GM21367 (cell line): ENCODE results near the gene SLC2A3.
"Not testable (repeated sequence)": the region's sequence is repeated elsewhere in the genome, so short reads cannot be mapped to it uniquely, and the experiment has no call there.

Experiments used
- ATAC-seq: cut with Tn5 transposase; IDR thresholded peaks from one replicate; pipeline ENCODE4 v1.9.1; 2021; ENCODE audit not compliant: unreplicated experiment

The SLC2A3 gene

DNA sequence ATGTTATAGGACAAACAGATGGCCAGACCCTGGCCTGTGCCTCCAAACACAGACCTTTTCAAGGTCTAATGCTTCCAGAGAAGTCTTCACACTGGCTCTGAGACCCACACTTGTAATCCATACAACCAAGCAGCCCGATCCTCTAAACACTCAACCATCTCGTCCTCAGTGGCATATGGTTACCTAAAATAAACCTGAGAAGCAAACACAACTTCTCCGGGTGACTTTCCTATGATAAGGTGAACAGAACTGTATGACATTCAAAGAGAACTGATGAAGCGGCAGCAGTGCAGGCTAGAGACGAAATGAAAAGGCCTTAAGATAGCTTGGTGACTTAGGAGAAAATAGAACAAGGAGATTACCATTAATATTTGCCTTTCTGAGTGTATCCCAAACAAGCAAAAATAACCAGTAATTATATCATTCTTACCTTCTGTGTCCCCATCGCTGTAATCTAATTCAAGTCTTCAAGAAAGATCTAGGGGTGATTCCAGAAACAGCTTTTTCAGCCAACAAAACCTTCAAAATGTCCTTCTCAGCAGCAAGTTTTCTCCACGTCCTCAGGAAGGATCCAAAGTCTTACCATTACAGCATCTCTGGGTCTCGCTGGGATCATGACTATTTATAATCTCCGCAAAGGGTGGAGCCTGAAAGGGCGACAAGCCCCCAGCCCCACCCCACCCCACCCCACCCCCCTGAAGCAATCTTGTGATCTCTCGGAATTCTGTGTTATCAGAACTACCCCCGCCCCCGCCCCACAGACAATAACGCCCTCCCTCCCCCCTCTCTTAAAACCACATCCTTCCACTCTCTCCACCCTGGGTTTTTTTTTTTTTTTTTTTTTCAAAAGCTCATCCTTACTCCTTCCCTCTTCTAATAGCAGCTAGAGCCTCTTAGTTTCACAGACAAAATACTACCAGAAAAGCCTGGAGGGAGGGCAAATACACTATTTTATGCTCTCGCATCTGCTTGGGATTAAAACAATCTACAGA, at the start of gene SLC2A3:
SLC2A3 (minus strand) TSS at position 598 of the 992 bp plus-strand sequence; CDS start at position 445, 153 bp downstream.
- peak; percentile 40 for ATAC-seq

DNA sequence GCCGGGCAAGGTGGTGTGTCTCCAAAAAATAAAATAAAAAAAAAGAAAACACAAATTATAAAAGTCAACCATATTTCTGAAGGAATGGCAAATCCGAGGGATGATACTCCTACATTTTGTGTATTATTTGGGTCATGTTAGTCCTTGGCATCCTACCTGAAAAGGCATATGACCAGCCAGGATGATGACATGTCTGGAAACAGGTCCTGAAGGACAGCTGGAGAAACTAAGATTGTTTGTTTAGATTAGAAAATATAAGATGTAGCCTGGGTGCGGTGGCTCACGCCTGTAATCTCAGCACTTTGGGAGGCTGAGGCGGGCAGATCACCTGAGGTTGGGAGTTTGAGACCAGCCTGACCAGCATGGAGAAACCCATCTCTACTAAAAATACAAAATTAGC, 48.9 kb upstream of the SLC2A3 start:
- no peak for ATAC-seq

DNA sequence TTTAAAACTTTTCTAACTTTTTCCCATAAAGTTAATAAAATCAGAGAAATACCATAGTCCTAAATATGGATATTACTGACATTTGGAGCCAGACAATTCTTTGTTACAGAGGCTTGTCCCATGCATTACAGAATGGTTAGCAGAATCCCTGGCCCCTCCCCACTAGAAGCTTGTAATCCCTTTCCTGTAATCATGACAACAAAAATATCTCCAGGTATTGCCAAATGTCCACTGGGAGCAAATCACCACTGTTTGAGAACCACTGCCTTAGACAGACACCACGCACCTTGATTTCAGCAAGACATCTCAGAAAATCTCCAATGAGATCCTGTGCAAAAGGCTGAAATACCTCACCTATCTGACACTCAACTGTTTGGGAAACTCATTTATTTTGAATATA, 47.5 kb upstream of the SLC2A3 start:
- not testable (repeated sequence) for ATAC-seq

DNA sequence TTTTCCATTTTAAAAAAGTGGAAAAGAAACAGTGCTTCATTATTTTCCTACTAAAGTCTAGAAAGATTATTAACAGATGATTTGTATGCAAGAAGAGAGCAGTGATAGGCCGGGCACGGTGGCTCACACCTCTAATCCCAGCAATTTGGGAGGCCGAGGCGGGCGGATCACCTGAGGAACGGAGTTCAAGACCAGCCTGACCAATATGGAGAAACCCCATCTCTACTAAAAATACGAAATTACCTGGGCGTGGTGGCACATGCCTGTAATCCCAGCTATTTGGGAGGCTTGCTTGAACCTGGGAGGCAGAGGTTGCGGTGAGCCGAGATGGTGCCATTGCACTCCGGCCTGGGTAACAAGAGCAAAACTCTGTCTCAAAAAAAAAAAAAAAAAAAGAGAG, 47.0 kb upstream of the SLC2A3 start:
- not testable (repeated sequence) for ATAC-seq

DNA sequence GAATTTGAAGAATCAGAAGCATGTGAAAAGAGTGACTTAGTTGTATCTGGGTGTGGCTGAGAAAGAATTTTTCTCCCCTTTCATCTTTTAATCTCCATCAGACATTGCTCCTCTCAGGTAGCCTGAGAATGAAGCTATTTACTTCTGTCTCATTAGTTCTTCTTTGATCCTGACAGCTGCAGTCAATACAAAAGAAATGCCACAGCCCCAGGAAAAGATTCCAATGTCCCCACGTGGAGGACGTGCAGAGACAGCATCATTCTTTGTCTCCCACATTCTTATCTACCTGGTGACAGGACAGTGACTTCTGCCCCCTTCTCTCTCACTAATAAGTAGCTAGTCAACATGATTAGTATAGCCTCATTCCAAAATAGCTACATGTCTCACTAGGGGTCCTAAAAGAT, 46.3 kb upstream of the SLC2A3 start:
- ATAC-seq, result not testable (repeated sequence)

DNA sequence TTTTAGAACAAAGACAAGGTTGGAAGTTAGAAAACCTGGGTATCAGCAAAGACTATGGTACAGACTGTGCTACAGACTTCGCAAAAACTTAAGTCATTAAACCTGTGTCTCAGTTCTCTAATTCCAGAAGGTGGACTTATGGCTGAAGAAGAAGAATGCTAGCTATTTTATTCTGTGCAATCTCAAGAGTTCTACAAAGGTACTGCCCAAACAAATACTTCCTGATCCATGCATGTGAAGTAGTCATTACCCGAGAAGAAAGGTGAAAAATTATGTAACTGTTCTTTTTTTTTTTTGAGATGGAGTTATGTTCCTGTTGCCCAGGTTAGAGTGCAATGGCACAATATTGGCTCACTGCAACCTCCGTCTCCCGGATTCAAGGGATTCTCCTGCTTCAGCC, 45.5 kb upstream of the SLC2A3 start:
- ATAC-seq, result no peak

DNA sequence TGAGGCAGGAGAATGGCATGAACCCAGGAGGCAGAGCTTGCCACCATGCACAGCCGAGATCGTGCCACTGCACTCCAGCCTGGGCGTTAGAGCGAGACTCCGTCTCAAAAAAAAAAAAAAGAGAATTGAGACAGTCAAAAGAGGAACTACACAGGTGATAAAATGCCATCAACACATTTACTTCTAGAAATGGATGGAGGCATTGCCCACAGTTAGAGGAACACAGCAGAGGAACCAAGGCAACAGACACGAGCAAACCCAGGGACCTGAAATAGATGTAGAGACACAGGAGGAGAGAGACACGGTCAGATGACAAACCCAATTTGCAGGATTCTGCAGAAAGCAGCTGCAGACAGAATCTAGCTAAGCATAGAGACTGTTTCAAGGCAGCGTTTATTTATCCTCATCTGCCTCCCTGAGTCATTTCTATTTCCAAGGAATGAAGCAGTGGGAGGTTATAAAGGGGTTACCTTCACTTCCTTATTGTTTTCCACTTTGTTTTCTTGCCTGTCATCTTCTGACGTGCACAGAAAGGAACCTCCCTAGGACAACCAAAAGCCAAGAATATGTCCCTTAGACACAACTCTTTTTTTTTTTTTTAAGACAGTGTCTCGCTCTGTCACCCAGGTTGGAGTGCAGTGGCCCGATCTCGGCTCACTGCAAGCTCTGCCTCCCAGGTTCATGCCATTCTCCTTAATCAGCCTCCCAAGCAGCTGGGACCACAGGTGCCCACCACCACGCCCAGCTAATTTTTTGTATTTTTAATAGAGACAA, 41.6 kb upstream of the SLC2A3 start:
- peak; percentile 73 for ATAC-seq

DNA sequence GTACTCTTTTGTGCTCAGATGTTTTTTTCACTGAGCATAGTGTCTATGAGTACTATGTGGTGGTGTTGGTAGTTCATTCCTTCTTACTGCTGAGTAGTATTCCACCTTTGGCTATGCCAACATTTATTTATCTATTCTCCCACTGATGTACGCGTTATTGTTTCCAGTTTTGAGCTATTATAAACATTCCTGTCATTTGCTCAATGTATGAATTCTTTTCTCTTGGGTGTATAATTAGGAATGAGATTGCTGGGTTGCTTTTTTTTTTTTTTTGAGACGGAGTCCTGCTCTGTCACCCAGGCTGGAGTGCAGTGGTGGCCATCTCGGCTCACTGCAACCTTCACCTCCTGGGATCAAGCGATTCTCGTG, 37.5 kb upstream of the SLC2A3 start:
- no peak for ATAC-seq

DNA sequence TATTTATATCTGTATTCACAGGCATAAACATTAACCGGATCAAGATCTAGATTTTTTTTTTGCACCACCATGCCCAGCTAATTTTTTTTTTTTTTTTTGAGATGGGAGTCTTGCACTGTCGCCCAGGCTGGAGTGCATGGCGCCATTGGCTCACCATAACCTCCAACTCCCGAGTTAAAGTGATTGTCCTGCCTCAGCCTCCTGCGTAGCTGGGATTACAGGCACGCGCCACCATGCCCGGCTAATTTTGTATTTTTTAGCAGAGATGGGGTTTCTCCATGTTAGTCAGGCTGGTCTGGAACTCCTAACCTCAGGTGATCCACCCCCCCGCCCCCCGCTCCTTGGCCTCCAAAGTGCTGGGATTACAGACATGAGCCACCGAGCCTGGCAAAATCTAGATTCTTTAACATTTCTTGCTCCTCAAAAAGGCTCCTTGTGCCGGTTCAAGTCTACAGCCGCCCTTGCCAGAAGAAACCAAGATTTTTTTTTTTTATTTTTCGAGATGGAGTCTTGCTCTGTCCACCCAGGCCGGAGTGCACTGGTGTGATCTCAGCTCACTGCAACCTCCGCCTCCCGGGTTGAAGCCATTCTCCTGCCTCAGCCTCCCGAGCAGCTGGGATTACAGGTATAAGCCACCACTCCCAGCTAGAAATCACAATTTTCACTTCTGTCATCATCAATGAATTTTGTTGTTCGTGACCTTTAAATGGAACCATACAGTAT, 36.9 kb upstream of the SLC2A3 start:
- ATAC-seq, result no peak

DNA sequence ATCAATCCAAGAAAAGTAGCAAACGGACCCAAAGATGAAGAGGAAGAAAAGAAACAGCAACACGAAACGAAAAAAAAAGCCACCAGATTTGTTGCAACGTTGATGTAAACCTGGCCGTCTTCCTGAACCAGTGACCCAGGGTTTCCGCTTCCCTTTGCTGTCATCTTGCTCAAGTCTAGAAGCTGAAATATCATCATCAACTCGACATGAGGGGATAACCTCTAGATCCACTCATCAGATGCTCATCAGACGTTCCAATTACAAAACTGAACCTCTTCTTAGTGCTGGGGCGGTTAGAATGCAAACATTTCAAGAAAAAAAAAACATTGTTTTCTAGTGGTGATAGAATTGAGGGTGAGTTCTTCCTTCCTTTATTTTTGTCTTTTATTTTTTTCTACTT, 36.3 kb upstream of the SLC2A3 start:
- ATAC-seq, result not testable (repeated sequence)

DNA sequence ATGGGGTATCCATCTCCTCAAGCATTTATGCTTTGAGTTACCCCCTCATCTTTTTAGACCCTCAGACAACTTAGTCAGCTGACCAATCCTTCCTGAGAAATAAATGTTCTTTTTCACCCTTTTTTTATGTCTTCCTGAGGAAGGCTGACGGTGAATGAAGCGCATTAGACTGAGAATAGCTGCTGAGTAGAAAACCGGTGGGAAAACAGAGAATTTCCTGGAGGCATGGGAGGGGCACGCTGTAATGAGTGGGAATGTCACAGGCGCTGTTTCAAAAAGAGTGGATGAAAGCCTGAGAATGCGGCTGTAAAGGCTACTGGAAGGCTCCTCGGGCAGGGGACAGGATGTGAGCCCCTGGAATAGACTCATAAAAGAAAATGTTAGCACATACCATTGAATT, 35.8 kb upstream of the SLC2A3 start:
- not testable (repeated sequence) for ATAC-seq

DNA sequence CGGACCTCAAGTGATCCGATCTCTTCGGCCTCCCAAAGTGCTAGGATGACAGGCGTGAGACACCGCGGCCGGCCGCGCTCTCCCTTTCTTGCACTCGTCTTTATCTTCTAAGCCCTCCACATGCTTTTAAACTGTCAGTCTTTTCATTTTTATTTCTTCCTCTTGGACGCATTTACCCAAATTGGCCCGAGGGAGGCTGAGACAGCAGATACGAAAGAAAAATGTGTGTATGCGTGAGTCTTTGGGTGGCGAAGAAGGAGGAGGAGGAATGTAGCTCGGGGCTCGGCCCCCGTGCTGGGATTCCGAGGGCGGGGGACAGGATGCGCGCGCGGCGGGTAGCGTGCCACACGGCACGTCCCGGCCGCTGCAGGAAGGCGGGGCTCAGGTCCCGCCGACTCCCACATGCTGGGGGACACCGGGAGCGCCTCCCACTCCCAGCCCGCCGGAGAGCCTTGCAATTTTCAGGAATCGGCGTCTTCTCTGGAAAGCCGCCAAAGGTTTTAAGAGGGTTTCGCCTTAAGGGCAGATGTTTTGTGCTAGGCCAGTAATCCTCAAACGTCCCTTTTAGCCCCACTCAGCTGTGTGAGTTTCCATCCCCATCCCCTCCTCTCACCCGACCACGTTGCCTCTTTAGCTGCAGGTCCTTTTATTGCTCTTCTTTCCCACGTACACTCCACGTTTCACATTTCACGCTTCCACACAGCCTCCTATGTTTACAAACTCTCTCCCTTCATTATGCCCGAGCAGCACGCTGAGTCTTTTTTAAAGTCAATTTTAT, 34.7 kb upstream of the SLC2A3 start:
- ATAC-seq, result peak; percentile 83

DNA sequence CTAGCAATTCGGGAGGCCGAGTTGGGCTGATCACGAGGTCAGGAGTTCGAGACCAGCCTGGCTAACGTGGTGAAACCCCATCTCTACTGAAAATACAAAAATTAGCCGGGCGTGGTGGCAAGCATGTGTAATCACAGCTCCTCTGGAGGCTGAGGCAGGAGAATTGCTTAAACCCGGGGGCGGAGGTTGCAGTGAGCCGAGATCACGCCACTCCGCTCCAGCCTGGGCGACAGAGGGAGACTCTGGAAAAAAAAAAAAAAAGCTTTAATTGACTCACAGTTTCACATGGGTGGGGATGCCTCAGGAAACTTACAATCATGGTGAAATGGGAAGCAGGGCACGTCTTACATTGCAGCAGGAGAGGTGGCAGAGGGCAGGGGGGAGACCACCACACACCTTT, 30.6 kb upstream of the SLC2A3 start:
- no peak for ATAC-seq

DNA sequence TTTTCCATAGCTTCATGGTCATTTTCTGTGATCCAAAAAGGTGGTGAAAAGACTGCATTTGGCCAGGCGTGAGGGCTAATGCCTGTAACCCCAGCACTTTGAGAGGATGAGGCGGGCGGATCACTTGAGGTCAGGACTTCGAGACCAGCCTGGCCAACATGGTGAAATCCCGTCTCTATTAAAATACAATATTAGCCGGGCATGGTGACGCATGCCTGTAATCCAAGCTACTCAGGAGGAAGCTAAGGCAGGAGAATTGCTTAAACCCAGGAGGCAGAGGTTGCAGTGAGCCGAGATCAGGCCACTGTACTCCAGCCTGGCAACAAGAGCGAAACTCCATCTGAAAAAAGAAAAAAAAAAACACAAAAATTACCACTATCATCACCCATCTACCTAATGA, 28.7 kb upstream of the SLC2A3 start:
- not testable (repeated sequence) for ATAC-seq

DNA sequence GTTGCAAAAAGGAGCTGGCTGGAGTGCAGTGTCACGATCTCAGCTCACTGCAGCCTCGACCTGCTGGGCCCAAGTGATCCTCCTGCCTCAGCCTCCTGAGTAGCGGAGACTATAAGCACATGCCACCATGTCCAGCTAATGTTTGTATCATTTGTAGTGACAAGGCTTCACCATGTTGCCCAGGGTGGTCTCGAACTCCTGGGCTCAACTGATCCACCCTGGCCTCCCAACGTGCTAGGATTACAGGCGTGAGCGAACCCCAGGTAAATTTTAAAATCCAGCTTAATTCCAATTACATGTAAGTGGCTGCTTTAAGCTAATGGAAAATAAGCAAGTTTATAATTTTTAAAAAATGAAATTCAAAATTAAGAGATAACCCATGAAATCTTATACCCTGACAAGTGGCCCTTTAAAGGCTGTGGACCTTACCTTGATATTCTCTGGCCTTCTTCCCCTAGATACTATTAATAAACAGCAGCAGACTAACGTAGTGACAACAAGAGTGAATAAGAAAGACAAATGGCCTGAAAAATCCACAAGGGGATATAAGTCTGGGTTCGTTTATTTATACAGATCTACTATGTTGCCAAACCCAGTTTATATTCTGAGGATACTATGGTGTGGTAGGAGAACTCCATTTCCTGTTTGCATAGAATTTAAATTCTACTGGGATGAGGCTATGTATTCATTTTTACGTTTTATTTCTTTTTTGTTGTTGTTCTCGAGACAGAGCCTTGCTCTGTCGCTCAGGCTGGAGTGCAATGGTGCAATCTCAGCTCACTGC, 25.6 kb upstream of the SLC2A3 start:
- ATAC-seq, result no peak

DNA sequence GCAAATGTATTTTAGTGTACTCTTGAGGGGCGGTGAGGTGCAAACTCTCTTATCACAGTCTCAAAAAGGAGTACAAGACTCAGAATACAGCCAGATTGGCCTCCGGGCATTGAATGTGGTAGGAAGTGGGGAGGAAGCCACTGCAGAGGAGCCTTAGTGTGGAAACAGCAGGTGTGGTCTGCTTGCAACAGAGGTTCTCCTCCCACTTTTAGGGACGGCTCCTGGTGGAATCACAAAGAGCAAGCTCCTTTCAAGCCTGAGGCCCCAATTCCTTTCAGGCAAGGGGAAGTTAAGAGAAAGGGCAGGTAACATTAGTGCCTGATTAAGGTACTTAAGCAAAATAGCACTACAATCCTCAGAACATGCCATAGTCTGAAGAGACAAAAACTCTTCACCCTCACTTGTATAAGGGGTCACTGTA, 23.7 kb upstream of the SLC2A3 start:
- ATAC-seq, result no peak

DNA sequence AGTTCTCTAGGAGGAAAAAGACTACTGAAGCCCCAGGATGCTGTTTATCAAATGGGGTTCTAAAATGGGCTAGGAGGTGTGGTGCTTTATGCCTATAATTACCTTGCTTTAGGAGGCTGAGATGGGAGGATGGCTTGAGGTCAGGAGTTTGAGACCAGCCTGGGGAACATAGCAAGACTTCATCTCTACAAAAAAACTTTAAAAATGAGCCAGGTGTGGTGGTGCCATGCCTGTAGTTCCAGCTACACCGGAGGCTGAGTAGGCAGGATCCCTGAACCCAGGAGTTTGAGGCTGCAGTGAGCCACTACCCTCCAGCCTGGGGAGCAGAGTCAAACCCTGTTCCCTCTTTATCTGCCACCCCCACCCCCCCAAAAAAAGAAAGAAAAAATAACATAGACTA, 23.3 kb upstream of the SLC2A3 start:
- ATAC-seq, result no peak

DNA sequence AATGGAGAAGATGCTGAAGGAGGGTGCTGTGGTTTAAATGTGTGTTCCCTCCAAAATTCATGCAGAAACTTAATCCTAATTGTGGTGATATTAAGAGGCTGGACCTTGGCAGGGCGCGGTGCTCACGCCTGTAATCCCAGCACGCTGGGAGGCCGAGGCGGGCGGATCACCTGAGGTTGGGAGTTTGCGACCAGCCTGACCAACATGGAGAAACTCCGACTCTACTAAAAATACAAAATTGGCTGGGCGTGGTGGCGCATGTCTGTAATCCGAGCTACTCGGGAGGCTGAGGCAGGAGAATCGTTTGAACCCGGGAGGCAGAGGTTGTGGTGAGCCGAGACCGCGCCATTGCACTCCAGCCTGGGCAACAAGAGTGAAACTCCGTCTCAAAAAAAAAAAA, 18.9 kb upstream of the SLC2A3 start:
- not testable (repeated sequence) for ATAC-seq

DNA sequence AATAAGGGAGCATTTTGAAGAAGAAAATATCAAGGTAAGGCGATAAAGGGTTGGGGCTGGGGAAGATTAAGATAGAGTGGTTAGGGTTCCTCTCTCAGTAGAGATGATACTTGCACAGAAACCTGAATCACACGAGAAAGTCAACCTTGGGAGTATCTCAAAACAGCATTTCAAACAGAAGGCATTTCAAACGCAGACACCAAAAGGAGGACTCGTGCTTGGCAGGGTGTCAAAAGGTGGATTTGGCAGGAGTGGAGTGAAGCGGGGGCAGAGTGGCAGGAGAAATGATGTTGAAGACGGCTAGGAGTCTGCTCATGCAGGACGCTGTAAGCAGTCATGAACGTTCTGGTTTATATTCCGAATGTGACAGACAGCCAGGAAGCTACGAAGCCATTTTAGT, 18.4 kb upstream of the SLC2A3 start:
- ATAC-seq, result not testable (repeated sequence)

DNA sequence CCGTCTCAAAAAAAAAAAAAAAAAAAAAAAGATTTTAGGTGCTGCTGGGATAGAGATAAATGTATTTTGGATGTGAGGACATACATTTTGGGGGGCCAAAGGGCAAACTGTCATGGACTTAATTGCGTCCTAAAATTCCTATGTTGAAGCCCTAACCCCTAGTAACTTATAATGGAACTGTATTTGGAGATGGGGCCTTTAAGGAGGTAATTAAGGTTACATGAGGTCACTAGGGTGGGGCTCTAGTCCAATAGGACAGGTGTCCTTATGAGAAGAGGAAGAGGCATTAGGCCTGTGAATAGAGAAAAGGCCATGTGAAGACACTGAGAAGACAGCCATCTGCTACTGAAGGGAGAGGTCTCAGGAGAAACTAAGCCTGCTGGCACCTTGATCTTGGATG, 17.9 kb upstream of the SLC2A3 start:
- not testable (repeated sequence) for ATAC-seq
